H9 (cell line): ENCODE measurements around the gene G6PC1. TPM values are rescaled to one million over a fixed set of nuclear protein-coding genes. Genes with fewer than 3 reads are reported as not detected.
"Not testable (repeated sequence)": the region's sequence is repeated elsewhere in the genome, so short reads cannot be mapped to it uniquely, and the experiment has no call there.

ENCODE experiments used
- DNase-seq: peaks from one replicate; pipeline ENCODE4 v3.0.0-alpha.2; 2017
- H2AFZ ChIP-seq: one replicate; pipeline ENCODE4 v1.6.1; 2013; ENCODE audit warnings: mild to moderate bottlenecking, low read length, control low read depth, moderate library complexity
- H2AK5ac ChIP-seq: 2 replicates; pipeline ENCODE4 v1.6.1; 2013; ENCODE audit warnings: low read length, control low read depth, mixed read lengths; ENCODE audit not compliant: insufficient read length
- H2BK120ac ChIP-seq: one replicate; pipeline ENCODE4 v1.6.1; 2013; ENCODE audit warnings: low read depth, mild to moderate bottlenecking, low read length, control low read depth, inconsistent platforms; ENCODE audit not compliant: poor library complexity, severe bottlenecking
- H2BK12ac ChIP-seq: 2 replicates; pipeline ENCODE4 v1.6.1; 2013; ENCODE audit warnings: low read length, control low read depth, mixed read lengths, low read depth; ENCODE audit not compliant: insufficient read length
- H2BK15ac ChIP-seq: 2 replicates; pipeline ENCODE4 v1.6.1; 2013; ENCODE audit warnings: low read depth, low read length, control low read depth
- H2BK20ac ChIP-seq: one replicate; pipeline ENCODE4 v1.6.1; 2013; ENCODE audit warnings: low read depth, mild to moderate bottlenecking, low read length, control low read depth, inconsistent platforms; ENCODE audit not compliant: poor library complexity, severe bottlenecking
- H2BK5ac ChIP-seq: 2 replicates; pipeline ENCODE4 v1.6.1; 2013; ENCODE audit warnings: low read length, control low read depth, mixed read lengths; ENCODE audit not compliant: insufficient read length
- H3K14ac ChIP-seq: 2 replicates; pipeline ENCODE4 v1.6.1; 2013; ENCODE audit warnings: low read length, control low read depth; ENCODE audit not compliant: insufficient read depth
- H3K18ac ChIP-seq: 2 replicates; pipeline ENCODE4 v1.6.1; 2013; ENCODE audit warnings: low read depth, mild to moderate bottlenecking, mixed read lengths, low read length, control low read depth; ENCODE audit not compliant: insufficient read length
- H3K23ac ChIP-seq: 2 replicates; pipeline ENCODE4 v1.6.1; 2013; ENCODE audit warnings: low read length, control low read depth, mixed read lengths, low read depth; ENCODE audit not compliant: insufficient read length
- H3K23me2 ChIP-seq: 2 replicates; pipeline ENCODE4 v1.6.1; 2013; ENCODE audit warnings: low read depth, mild to moderate bottlenecking, mixed read lengths, low read length, control low read depth; ENCODE audit not compliant: insufficient read length, poor library complexity, severe bottlenecking
- H3K27ac ChIP-seq: 2 replicates; pipeline ENCODE4 v1.5.1; 2013; ENCODE audit warnings: low read length, control low read depth, mixed read lengths, low read depth; ENCODE audit not compliant: insufficient read length
- H3K27me3 ChIP-seq: 2 replicates; pipeline ENCODE4 v1.6.1; 2013; ENCODE audit warnings: low read length, control low read depth, inconsistent platforms; ENCODE audit not compliant: insufficient read depth
- H3K4ac ChIP-seq: 2 replicates; pipeline ENCODE4 v1.6.1; 2013; ENCODE audit warnings: low read depth, mild to moderate bottlenecking, control low read depth, inconsistent platforms, low read length, moderate library complexity
- H3K4me1 ChIP-seq: 2 replicates; pipeline ENCODE4 v1.6.1; 2013; ENCODE audit warnings: low read length, control low read depth, inconsistent platforms; ENCODE audit not compliant: insufficient read depth
- H3K4me2 ChIP-seq: 2 replicates; pipeline ENCODE4 v1.6.1; 2013; ENCODE audit warnings: low read length, control low read depth, mixed read lengths; ENCODE audit not compliant: insufficient read length, insufficient read depth
- H3K56ac ChIP-seq: 2 replicates; pipeline ENCODE4 v1.6.1; 2013; ENCODE audit warnings: low read depth, mild to moderate bottlenecking, mixed read lengths, low read length, control low read depth; ENCODE audit not compliant: insufficient read length
- H3K79me1 ChIP-seq: 2 replicates; pipeline ENCODE4 v1.6.1; 2013; ENCODE audit warnings: low read depth, mild to moderate bottlenecking, moderate library complexity, low read length, control low read depth, inconsistent platforms; ENCODE audit not compliant: insufficient read depth, poor library complexity, severe bottlenecking
- H3K79me2 ChIP-seq: 2 replicates; pipeline ENCODE4 v1.6.1; 2013; ENCODE audit warnings: low read length, control low read depth, inconsistent platforms; ENCODE audit not compliant: insufficient read depth
- H3K9ac ChIP-seq: 2 replicates; pipeline ENCODE4 v1.6.1; 2013; ENCODE audit warnings: low read length, control low read depth, mixed read lengths; ENCODE audit not compliant: insufficient read length; ENCODE audit errors: extremely low read depth
- H3K9me3 ChIP-seq: one replicate; pipeline ENCODE4 v1.6.1; 2013; ENCODE audit warnings: low read depth, low read length, inconsistent platforms; ENCODE audit not compliant: control insufficient read depth
- H3T11ph ChIP-seq: one replicate; pipeline ENCODE4 v1.6.1; 2013; ENCODE audit warnings: mild to moderate bottlenecking, low read length, control low read depth, inconsistent platforms
- H4K20me1 ChIP-seq: one replicate; pipeline ENCODE4 v1.6.1; 2013; ENCODE audit not compliant: control insufficient read depth, insufficient read length, insufficient read depth
- H4K5ac ChIP-seq: 2 replicates; pipeline ENCODE4 v1.6.1; 2013; ENCODE audit warnings: low read depth, mild to moderate bottlenecking, mixed read lengths, low read length, control low read depth; ENCODE audit not compliant: insufficient read length
- H4K8ac ChIP-seq: replicated peaks from 2 replicates; pipeline ENCODE4 v1.6.1; 2013; ENCODE audit warnings: low read length, control low read depth, mixed read lengths, low read depth; ENCODE audit not compliant: insufficient read length
- H4K91ac ChIP-seq: 2 replicates; pipeline ENCODE4 v1.6.1; 2013; ENCODE audit warnings: low read depth, mild to moderate bottlenecking, moderate library complexity, mixed read lengths, low read length, control low read depth; ENCODE audit not compliant: insufficient read length
- H3K27ac Mint-ChIP-seq, 3 experiments: 2 replicates in 2 of 3; 3 replicates in 1 of 3; pipeline ENCODE4 v1.8.0; 2020 to 2021; ENCODE audit warnings: mixed read lengths in 3 of 3, mild to moderate bottlenecking in 1 of 3, moderate library complexity in 1 of 3
- H3K27me3 Mint-ChIP-seq: 2 replicates; pipeline ENCODE4 v1.8.0; 2021; ENCODE audit warnings: low read depth, mild to moderate bottlenecking, moderate library complexity, mixed read lengths
- H3K36me3 Mint-ChIP-seq, 3 experiments: 2 replicates in 2 of 3; 3 replicates in 1 of 3; pipeline ENCODE4 v1.8.0; 2020 to 2021; ENCODE audit warnings: low read depth in 3 of 3, mixed read lengths in 3 of 3; ENCODE audit not compliant: insufficient read depth in 1 of 3
- H3K4me1 Mint-ChIP-seq, 2 experiments: 2 replicates each; pipeline ENCODE4 v1.8.0; 2020; ENCODE audit warnings: mixed read lengths in 2 of 2
- H3K4me3 Mint-ChIP-seq, 2 experiments: 2 replicates in 1 of 2; 3 replicates in 1 of 2; pipeline ENCODE4 v1.8.0; 2020 to 2021; ENCODE audit warnings: mild to moderate bottlenecking in 2 of 2, mixed read lengths in 2 of 2, moderate library complexity in 1 of 2
- H3K9me3 Mint-ChIP-seq, 2 experiments: 2 replicates in 1 of 2; 3 replicates in 1 of 2; pipeline ENCODE4 v1.8.0; 2020; ENCODE audit warnings: mild to moderate bottlenecking in 2 of 2, mixed read lengths in 2 of 2, moderate library complexity in 1 of 2
- CTCF ChIP-seq: fragments of 200-600 bp; sonication (generic); conservative IDR thresholded peaks from 3 replicates; pipeline ENCODE4 v1.8.0; 2021; ENCODE audit warnings: antibody characterized with exemption, mild to moderate bottlenecking
- WGBS: extraction: QIAGEN DNeasy Blood & Tissue Kit; methylation state at CpG from one replicate; pipeline ENCODE4 v1.1.7; 2013; ENCODE audit warnings: missing lambda C conversion rate, low lambda C conversion rate, mixed read lengths; ENCODE audit not compliant: insufficient read length; ENCODE audit errors: extremely low coverage; 5-methylcytosine and 5-hydroxymethylcytosine counted together
- total RNA-seq: library from RNA; stranded (reverse); gene quantifications from 2 replicates; pipeline ENCODE4 v1.2.1, GENCODE V29; 2021

The G6PC1 gene
- total RNA-seq, 1 experiment from 2014 or later: not detected

DNA sequence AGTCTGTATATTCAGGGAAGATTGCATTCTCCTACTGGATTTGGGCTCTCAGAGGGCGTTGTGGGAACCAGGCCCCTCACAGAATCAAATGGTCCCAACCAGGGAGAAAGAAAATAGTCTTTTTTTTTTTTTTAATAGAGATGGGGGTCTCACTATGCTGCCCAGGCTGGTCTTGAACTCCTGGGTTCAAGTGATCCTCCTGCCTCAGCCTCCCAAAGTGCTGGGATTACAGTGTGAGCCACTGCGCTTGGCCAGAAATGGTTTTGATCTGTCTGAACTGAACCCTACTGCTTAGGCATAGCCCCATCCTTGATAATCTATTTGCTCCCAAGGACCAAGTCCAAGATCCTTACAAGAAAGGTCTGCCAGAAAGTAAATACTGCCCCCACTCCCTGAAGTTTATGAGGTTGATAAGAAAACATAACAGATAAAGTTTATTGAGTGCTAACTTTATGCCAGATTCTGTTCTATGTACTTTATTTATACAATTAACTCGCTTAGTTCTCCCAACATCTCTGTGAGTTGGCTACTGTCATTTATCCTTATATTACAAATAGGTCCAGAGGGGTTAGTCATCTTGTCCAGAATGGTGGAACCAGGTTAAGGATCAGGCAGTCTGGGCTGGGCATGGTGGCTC lies 13.5 kb downstream of the G6PC1 start:
- Histone ChIP-seq H3K27ac (no peak overlapping the region), H2BK15ac (no peak overlapping the region), H3K9ac (no peak overlapping the region), H2AK5ac (no peak overlapping the region), H3T11ph (no peak overlapping the region), H4K8ac (no peak overlapping the region), H3K23ac (no peak overlapping the region), H3K4ac (no peak overlapping the region), H3K18ac (no peak overlapping the region), H3K4me2 (no peak overlapping the region), H3K79me1 (no peaks in the 10 kb centered on the region), H4K20me1 (no peaks in the 10 kb centered on the region), H3K4me1 (peaks cover 3% of the 10 kb centered on the region; the same call in 1 of the 2 replicates), H2AFZ (no peak overlapping the region), H2BK20ac (no peak overlapping the region), H3K27me3 (no peaks in the 10 kb centered on the region), H3K56ac (no peak overlapping the region), H2BK12ac (no peak overlapping the region), H2BK5ac (no peak overlapping the region), H3K23me2 (no peaks in the 10 kb centered on the region), H4K5ac (no peak overlapping the region), H3K79me2 (no peaks in the 10 kb centered on the region), H4K91ac (no peak overlapping the region), H3K9me3 (no peaks in the 10 kb centered on the region), H3K14ac (no peak overlapping the region), H2BK120ac (no peak overlapping the region)
- Mint-ChIP-seq H3K4me1 (peaks cover 6 to 11% of the 10 kb centered on the region in 2 experiments; a peak in 3 of 4 replicates), H3K4me3 (no peak overlapping the region), H3K27me3 (no peaks in the 10 kb centered on the region; the same call in 1 of the 2 replicates), H3K36me3 (no peaks in the 10 kb centered on the region; a peak in 1 of 7 replicates), H3K9me3 (no peaks in the 10 kb centered on the region), H3K27ac (no peak overlapping the region)
- no CpG with 5 or more reads among the region's 3 CpGs for WGBS
- TF ChIP-seq CTCF: no peak
- DNase-seq: no peak

DNA sequence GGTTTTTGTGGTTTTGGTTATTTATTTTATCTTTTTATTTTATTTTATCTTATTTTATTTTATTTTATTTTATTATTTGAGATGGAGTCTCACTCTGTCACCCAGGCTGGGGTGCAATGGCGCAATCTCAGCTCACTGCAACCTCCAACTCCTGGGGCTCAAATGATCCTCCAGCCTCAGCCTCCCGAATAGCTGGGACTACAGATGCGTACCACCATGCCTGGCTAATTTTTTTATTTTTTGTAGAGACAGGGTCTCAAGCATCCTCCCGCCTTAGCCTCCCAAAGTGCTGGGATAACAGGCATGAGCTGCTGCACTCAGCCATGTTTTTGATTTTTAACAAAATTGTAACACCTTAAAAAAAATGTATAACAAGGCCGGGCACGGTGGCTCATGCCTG lies 14.7 kb downstream of the G6PC1 start:
- not testable (repeated sequence) for H3K27ac Mint-ChIP-seq, H3K23me2 ChIP-seq, H2BK120ac ChIP-seq, H3T11ph ChIP-seq, H3K4me2 ChIP-seq, H3K4me3 Mint-ChIP-seq, H2BK12ac ChIP-seq, H3K27me3 Mint-ChIP-seq, H4K20me1 ChIP-seq, H3K56ac ChIP-seq, H3K23ac ChIP-seq, H4K8ac ChIP-seq, H2BK15ac ChIP-seq, H3K18ac ChIP-seq, H3K79me2 ChIP-seq, H3K9me3 Mint-ChIP-seq, DNase-seq, H3K14ac ChIP-seq, H3K4me1 ChIP-seq, H2AFZ ChIP-seq, H3K36me3 Mint-ChIP-seq, H4K91ac ChIP-seq, H3K4ac ChIP-seq, H2BK20ac ChIP-seq, H2AK5ac ChIP-seq, H3K79me1 ChIP-seq, H4K5ac ChIP-seq, H3K27me3 ChIP-seq, H2BK5ac ChIP-seq, H3K9ac ChIP-seq, H3K9me3 ChIP-seq, H3K27ac ChIP-seq
- H3K4me1 Mint-ChIP-seq: peaks cover 6 to 11% of the 10 kb centered on the region in 2 experiments; a peak in 3 of 4 replicates
- WGBS: no CpG with 5 or more reads among the region's 6 CpGs
